K562 (cell line): ENCODE results near the gene ENO2. TPM values are rescaled to one million over a fixed set of nuclear protein-coding genes. Genes with fewer than 3 reads are reported as not detected.

ENCODE experiments used
- BDP1 ChIP-seq: IDR thresholded peaks from 3 replicates; pipeline ENCODE4 v1.6.1; 2011; ENCODE audit not compliant: insufficient read length, insufficient read depth
- CBX2 ChIP-seq: fragments of 200-600 bp; sonication (generic); IDR thresholded peaks from one replicate; pipeline ENCODE4 v1.6.1; 2012; ENCODE audit warnings: mild to moderate bottlenecking, low read length, inconsistent platforms; ENCODE audit not compliant: insufficient read depth, poor library complexity, severe bottlenecking
- HDAC8 ChIP-seq: fragments of 450-650 bp; IDR thresholded peaks from 2 replicates; pipeline ENCODE4 v1.6.1; 2016; ENCODE audit warnings: mild to moderate bottlenecking, missing genetic modification characterization, moderate library complexity, missing compliant biosample characterization
- HNRNPLL ChIP-seq: fragments of 200-400 bp; formaldehyde crosslinking; IDR thresholded peaks from 2 replicates; pipeline ENCODE4 v1.6.1; 2017; ENCODE audit warnings: low read length, low read depth, mild to moderate bottlenecking; ENCODE audit not compliant: poor library complexity, severe bottlenecking
- NR2C2 ChIP-seq, 2 experiments: fragments of 200-800 bp in 1 of 2; sonication (Bioruptor generic) in 1 of 2; sonication (generic) in 1 of 2; formaldehyde crosslinking in 1 of 2; IDR thresholded peaks; 2 replicates each; pipeline versions ENCODE4 v1.6.1 to v1.8.0; 2016 to 2022; ENCODE audit warnings: mild to moderate bottlenecking in 1 of 2, missing compliant biosample characterization in 1 of 2, missing genetic modification characterization in 1 of 2, missing genetic modification reagents in 1 of 2
- RBBP5 ChIP-seq: fragments of 200-600 bp; sonication (generic); IDR thresholded peaks from 2 replicates; pipeline ENCODE4 v1.6.1; 2012; ENCODE audit warnings: borderline replicate concordance, mild to moderate bottlenecking, low read length, control low read depth, inconsistent platforms; ENCODE audit not compliant: insufficient read depth, poor library complexity, severe bottlenecking
- RBFOX2 ChIP-seq: fragments of 200-400 bp; formaldehyde crosslinking; IDR thresholded peaks from 2 replicates; pipeline ENCODE4 v1.6.1; 2017; ENCODE audit warnings: low read depth, mild to moderate bottlenecking, low read length, moderate library complexity
- TAF1 ChIP-seq: IDR thresholded peaks from 2 replicates; pipeline ENCODE4 v1.6.1; 2011; ENCODE audit warnings: mild to moderate bottlenecking, low read length, moderate library complexity; ENCODE audit not compliant: insufficient read depth, control insufficient read depth, severe bottlenecking; ENCODE audit errors: extremely low read depth
- TARDBP ChIP-seq: fragments of 450-650 bp; IDR thresholded peaks from 2 replicates; pipeline ENCODE4 v1.6.1; 2016
- TCF3 ChIP-seq: sonication (generic); formaldehyde crosslinking; IDR thresholded peaks from 2 replicates; pipeline ENCODE4 v1.4.0; 2020; ENCODE audit warnings: mild to moderate bottlenecking, missing genetic modification reagents
- ZNF77 ChIP-seq: fragments of 250-450 bp; sonication (Bioruptor Pico); IDR thresholded peaks from 2 replicates; pipeline ENCODE4 v1.5.0; 2020
- ZNF830 ChIP-seq: fragments of 250-450 bp; sonication (Bioruptor Pico); IDR thresholded peaks from 2 replicates; pipeline ENCODE4 v1.5.0; 2021; ENCODE audit warnings: mild to moderate bottlenecking
- polyA plus RNA-seq, 8 experiments: library from polyadenylated mRNA; depleted of rRNA in 4 of 8; stranded (reverse) in 5 of 8; unstranded in 3 of 8; fragments of >200 nt; fragmentation: Nextera tagmentation in 2 of 8; fragmentation: Illumina TruSeq in 1 of 8; extraction: Ambion mirVana in 2 of 8; extraction: Trizol in 1 of 8; gene quantifications; 2 replicates each; pipeline versions ENCODE4 v1.2.1 to v1.2.3, GENCODE V29; 2011 to 2014; ENCODE audit warnings: inconsistent platforms in 1 of 8, missing spikeins in 1 of 8
- total RNA-seq, 7 experiments: library from RNA; depleted of rRNA in 6 of 7; stranded (reverse); fragments of >200 nt in 6 of 7; fragmentation: Illumina TruSeq in 2 of 7; extraction: Trizol in 2 of 7; gene quantifications; 2 replicates each; pipeline versions ENCODE4 v1.2.1 to v1.2.3, GENCODE V29; 2011 to 2021; ENCODE audit warnings: low replicate concordance in 1 of 7
- TF ChIP-seq, protein P1 (sequence below): fragments of 450-650 bp; formaldehyde crosslinking; conservative IDR thresholded peaks from 2 replicates; pipeline ENCODE4 v1.4.0; 2022; ENCODE audit warnings: mild to moderate bottlenecking, missing genetic modification characterization
- TF ChIP-seq, protein P2 (sequence below), 2 experiments: fragments of 450-650 bp; conservative IDR thresholded peaks; 2 replicates each; pipeline ENCODE4 v1.6.1; 2017; ENCODE audit warnings: mild to moderate bottlenecking in 2 of 2, moderate library complexity in 2 of 2
- TF ChIP-seq, protein P3 (sequence below), 3 experiments: fragments of 200-800 bp in 1 of 3; fragments of 250-450 bp in 1 of 3; fragments of 450-650 bp in 1 of 3; sonication (Bioruptor Pico) in 1 of 3; sonication (Bioruptor generic) in 1 of 3; formaldehyde crosslinking in 1 of 3; IDR thresholded peaks; 2 replicates each; pipeline versions ENCODE4 v1.6.1 to v1.8.0; 2016 to 2022; ENCODE audit warnings: mild to moderate bottlenecking in 2 of 3, missing genetic modification characterization in 2 of 3, missing compliant biosample characterization in 1 of 3, moderate library complexity in 1 of 3
- TF ChIP-seq, protein P4 (sequence below): fragments of 200-400 bp; formaldehyde crosslinking; IDR thresholded peaks from 2 replicates; pipeline ENCODE4 v1.6.1; 2017; ENCODE audit warnings: mild to moderate bottlenecking, low read depth, low read length, moderate library complexity

The ENO2 gene
- total and polyA plus RNA-seq, 9 of the 15 experiments (the other 6 are each of a cell fraction or from before 2014, with no cell fraction given) = 10.9 to 43.3 (median 21.0) TPM

DNA sequence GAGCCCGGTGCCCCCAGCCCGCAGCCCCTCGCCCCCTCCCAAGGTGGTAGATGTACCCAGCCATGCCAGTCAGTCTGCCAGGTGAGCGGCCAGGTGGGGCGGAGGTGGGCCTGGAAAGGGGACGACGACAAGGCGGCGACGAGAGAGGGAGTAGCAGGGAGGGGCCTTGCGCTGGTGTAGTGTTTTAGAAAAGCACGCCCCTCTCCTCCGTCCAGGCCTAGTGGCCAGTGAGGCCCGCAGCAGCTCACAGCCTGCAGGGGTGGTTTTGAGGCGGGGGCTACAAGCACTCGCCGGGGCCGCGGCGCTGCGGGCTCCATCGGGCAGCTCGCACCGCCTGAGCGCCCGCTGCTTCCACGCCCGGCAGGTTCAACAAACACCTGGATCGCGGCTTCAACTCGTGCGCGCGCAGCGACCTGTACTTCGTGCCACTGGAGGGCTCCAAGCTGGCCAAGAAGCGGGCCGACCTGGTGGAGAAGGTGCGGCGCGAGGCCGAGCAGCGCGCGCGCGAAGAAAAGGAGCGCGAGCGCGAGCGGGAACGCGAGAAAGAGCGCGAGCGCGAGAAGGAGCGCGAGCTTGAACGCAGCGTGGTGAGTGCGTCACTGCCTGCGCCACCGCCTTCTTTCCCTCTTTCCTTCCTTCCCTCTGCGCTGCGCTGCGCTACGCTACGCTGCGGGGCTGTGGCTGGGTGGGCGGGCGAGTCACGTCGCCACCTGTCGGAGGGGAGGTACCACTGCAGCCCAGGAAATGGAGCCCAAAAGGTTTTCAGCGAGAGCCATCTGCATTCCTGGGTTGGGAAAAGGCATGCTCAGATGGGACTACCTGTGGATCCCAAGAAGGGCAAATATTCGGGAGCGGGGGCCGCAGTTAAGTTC is 23.3 kb downstream of the ENO2 start (continued):
- TF ChIP-seq TARDBP (peak; percentile 49; the same call in 1 of the 2 replicates), HDAC8 (tag) (no peak; the same call in 1 of the 2 replicates), RBFOX2 (peak; percentile 91), BDP1 (no peak), CBX2 (no peak), ZNF830 (peak; percentile 85; the same call in 1 of the 2 replicates), TAF1 (peak; percentile 63), ZNF77 (no peak), NR2C2 (CRISPR knock-in tag; IDR thresholded peaks at IDR 0.05) (peak; percentile 48; the same call in 1 of the 2 replicates), NR2C2 (tag; IDR thresholded peaks at IDR 0.05) (peak; percentile 39; the same call in 1 of the 2 replicates), HNRNPLL (peak; percentile 95), TCF3 (CRISPR knock-in tag) (no peak), RBBP5 (peak; percentile 39)
- TF ChIP-seq, protein P1, sequence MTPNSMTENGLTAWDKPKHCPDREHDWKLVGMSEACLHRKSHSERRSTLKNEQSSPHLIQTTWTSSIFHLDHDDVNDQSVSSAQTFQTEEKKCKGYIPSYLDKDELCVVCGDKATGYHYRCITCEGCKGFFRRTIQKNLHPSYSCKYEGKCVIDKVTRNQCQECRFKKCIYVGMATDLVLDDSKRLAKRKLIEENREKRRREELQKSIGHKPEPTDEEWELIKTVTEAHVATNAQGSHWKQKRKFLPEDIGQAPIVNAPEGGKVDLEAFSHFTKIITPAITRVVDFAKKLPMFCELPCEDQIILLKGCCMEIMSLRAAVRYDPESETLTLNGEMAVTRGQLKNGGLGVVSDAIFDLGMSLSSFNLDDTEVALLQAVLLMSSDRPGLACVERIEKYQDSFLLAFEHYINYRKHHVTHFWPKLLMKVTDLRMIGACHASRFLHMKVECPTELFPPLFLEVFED = no peak
- TF ChIP-seq, protein P2, sequence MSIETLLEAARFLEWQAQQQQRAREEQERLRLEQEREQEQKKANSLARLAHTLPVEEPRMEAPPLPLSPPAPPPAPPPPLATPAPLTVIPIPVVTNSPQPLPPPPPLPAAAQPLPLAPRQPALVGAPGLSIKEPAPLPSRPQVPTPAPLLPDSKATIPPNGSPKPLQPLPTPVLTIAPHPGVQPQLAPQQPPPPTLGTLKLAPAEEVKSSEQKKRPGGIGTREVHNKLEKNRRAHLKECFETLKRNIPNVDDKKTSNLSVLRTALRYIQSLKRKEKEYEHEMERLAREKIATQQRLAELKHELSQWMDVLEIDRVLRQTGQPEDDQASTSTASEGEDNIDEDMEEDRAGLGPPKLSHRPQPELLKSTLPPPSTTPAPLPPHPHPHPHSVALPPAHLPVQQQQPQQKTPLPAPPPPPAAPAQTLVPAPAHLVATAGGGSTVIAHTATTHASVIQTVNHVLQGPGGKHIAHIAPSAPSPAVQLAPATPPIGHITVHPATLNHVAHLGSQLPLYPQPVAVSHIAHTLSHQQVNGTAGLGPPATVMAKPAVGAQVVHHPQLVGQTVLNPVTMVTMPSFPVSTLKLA (conservative IDR thresholded peaks at IDR 0.05) = peak; percentile 57 to 83; a peak in 3 of 4 replicates
- TF ChIP-seq, protein P3, sequence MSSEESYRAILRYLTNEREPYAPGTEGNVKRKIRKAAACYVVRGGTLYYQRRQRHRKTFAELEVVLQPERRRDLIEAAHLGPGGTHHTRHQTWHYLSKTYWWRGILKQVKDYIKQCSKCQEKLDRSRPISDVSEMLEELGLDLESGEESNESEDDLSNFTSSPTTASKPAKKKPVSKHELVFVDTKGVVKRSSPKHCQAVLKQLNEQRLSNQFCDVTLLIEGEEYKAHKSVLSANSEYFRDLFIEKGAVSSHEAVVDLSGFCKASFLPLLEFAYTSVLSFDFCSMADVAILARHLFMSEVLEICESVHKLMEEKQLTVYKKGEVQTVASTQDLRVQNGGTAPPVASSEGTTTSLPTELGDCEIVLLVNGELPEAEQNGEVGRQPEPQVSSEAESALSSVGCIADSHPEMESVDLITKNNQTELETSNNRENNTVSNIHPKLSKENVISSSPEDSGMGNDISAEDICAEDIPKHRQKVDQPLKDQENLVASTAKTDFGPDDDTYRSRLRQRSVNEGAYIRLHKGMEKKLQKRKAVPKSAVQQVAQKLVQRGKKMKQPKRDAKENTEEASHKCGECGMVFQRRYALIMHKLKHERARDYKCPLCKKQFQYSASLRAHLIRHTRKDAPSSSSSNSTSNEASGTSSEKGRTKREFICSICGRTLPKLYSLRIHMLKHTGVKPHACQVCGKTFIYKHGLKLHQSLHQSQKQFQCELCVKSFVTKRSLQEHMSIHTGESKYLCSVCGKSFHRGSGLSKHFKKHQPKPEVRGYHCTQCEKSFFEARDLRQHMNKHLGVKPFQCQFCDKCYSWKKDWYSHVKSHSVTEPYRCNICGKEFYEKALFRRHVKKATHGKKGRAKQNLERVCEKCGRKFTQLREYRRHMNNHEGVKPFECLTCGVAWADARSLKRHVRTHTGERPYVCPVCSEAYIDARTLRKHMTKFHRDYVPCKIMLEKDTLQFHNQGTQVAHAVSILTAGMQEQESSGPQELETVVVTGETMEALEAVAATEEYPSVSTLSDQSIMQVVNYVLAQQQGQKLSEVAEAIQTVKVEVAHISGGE (CRISPR knock-in tag; IDR thresholded peaks at IDR 0.05) = peak in 1 of 3 experiments; percentile 86; a peak in 2 of 6 replicates
- TF ChIP-seq, protein P4, sequence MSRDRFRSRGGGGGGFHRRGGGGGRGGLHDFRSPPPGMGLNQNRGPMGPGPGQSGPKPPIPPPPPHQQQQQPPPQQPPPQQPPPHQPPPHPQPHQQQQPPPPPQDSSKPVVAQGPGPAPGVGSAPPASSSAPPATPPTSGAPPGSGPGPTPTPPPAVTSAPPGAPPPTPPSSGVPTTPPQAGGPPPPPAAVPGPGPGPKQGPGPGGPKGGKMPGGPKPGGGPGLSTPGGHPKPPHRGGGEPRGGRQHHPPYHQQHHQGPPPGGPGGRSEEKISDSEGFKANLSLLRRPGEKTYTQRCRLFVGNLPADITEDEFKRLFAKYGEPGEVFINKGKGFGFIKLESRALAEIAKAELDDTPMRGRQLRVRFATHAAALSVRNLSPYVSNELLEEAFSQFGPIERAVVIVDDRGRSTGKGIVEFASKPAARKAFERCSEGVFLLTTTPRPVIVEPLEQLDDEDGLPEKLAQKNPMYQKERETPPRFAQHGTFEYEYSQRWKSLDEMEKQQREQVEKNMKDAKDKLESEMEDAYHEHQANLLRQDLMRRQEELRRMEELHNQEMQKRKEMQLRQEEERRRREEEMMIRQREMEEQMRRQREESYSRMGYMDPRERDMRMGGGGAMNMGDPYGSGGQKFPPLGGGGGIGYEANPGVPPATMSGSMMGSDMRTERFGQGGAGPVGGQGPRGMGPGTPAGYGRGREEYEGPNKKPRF = no peak
